ENCODE results near the gene PCSK7. TPM values are rescaled to one million over a fixed set of nuclear protein-coding genes. Genes with fewer than 3 reads are reported as not detected.

The PCSK7 gene
- total RNA-seq, 1 experiment from 2014 or later, result 132 TPM

DNA sequence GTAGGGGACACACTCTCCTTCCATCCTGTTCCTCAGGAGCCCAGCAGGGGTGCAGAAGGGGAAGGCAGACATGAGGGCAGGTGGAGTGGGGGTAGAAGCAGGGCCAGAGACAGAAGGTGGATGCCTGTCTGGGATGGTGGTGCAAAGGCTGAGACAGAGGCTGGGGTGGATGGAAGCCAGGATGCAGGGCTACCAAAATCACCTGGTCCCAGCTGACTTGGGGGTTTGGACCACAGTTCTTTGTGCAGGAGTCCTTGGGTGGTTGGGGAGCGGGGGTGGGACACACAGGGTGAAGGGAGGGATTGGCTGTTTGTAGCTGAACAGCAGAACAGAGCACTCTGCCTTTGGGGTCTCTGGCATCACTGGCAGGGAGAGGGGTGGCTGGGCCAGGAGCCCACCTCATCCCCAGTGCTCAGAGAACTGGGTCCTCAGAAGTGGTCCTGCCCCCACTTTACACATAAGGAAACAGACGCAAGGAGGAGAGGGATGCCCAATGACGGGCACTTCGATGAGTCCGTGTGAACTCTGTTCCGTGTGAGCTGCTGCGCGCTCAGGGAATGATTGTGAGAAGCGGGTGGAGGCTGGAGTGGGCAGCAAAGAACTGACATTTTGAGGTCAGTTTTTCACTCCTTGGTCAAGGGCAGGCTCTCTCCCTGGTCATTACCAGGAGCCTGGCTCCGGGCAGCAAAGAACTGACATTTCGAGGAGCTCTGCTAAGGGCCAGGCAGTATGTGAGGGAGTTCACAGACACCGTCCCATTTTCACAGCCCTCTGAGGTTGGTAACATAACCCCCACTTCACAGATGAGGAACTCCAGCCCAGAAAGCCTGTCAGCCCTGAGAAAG is 30.8 kb downstream of the PCSK7 start:
- ChIA-PET CTCF (interaction anchor here (0.5 kb wide), 1 partner anchor 15 kb away, joined by 3 read pairs; no protein-coding TSS in a partner anchor), POLR2A (no interaction called here)
- Mint-ChIP-seq H3K4me1 (ENCODE audit: low read depth, unreplicated experiment) (peaks cover 34% of the 10 kb centered on the region), H3K36me3 (ENCODE audit: insufficient read depth, unreplicated experiment) (peaks cover 55% of the 10 kb centered on the region), H3K9me3 (ENCODE audit: unreplicated experiment) (no peaks in the 10 kb centered on the region), H3K4me3 (ENCODE audit: unreplicated experiment) (peak overlapping the region; percentile 72), H3K27me3 (ENCODE audit: insufficient read depth, unreplicated experiment) (no peaks in the 10 kb centered on the region), H3K27ac (ENCODE audit: unreplicated experiment) (peak overlapping the region; percentile 86)
- BruUV-seq (replicated peaks), result no TSS peak
- Histone ChIP-seq H3K36me3 (ENCODE audit: control insufficient read depth, insufficient read depth, low read length) (no peaks in the 10 kb centered on the region), H3K27me3 (replicated peaks; ENCODE audit: control insufficient read depth, insufficient read depth, low read length) (no peaks in the 10 kb centered on the region), H3K9me3 (no peaks in the 10 kb centered on the region), H3K4me3 (ENCODE audit: low read depth, low read length) (no peak overlapping the region), H3K4me1 (peaks cover 37% of the 10 kb centered on the region)
- intact Hi-C loops (cut with micrococcal nuclease; ENCODE audit: unreplicated experiment), result no loop called here
- DNase-seq, result no peak
- TF ChIP-seq, protein P1, sequence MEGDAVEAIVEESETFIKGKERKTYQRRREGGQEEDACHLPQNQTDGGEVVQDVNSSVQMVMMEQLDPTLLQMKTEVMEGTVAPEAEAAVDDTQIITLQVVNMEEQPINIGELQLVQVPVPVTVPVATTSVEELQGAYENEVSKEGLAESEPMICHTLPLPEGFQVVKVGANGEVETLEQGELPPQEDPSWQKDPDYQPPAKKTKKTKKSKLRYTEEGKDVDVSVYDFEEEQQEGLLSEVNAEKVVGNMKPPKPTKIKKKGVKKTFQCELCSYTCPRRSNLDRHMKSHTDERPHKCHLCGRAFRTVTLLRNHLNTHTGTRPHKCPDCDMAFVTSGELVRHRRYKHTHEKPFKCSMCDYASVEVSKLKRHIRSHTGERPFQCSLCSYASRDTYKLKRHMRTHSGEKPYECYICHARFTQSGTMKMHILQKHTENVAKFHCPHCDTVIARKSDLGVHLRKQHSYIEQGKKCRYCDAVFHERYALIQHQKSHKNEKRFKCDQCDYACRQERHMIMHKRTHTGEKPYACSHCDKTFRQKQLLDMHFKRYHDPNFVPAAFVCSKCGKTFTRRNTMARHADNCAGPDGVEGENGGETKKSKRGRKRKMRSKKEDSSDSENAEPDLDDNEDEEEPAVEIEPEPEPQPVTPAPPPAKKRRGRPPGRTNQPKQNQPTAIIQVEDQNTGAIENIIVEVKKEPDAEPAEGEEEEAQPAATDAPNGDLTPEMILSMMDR (IDR thresholded peaks at IDR 0.05; ENCODE audit: insufficient read depth in 1 of 2, low read depth in 1 of 2, low read length in 1 of 2, severe bottlenecking in 1 of 2, unreplicated experiment in 1 of 2), result no peak

DNA sequence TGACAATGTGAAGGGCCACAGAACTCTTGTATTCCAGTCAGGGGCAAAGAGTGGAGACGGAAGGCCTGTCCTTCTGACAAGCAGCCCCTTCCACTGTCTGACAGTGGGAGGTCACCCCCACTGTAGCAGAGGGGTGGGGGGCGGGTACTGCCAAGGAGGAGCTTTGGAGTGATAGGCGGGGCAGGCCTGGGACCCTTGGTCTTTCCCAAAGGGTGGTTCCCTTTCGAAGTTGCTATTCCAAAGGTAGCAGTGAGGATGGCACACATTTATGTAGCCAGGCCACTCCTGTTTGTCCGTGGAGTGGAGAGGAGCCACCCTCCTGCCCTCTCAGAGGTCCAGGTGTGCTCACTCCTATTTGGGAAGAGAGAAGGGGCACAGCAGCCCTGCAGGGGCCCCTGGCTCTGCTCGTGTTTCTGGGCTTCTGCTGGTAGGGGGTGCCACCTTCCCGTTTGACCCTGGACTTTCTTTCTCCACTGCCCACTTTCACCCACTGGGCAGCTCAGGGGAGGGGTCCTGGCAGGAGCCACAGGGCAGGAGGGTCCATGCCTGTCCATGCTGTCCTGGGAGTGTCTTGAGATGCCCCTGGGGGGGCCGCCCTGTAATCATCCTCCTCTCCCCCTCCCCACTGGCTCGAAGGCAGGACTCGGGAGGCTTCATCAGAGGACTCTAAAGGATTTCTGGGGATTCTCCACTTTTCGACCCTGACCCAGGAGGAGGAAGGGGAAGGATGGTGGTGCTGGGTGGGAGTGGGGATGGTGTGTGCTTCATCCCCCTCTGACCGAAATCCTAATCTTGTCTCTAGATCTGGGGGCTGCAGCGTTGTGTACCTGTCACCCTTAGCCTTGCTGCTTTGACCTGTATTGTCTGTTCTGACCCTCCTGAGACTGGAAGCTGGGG is 31.7 kb downstream of the PCSK7 start:
- Histone ChIP-seq H3K27me3 (replicated peaks; ENCODE audit: control insufficient read depth, insufficient read depth, low read length) (no peaks in the 10 kb centered on the region), H3K4me1 (peaks cover 37% of the 10 kb centered on the region), H3K9me3 (no peaks in the 10 kb centered on the region), H3K4me3 (ENCODE audit: low read depth, low read length) (no peak overlapping the region), H3K36me3 (ENCODE audit: control insufficient read depth, insufficient read depth, low read length) (no peaks in the 10 kb centered on the region)
- POLR2A ChIA-PET, result interaction anchor here (0.9 to 1.6 kb wide), 2 partner anchors 22 to 56 kb away, joined by 3 to 6 read pairs; partner anchors contain the start of genes PAFAH1B2 and SIDT2
- DNase-seq, result no peak
- Mint-ChIP-seq H3K4me3 (ENCODE audit: unreplicated experiment) (peak overlapping the region; percentile 72), H3K9me3 (ENCODE audit: unreplicated experiment) (no peaks in the 10 kb centered on the region), H3K27ac (ENCODE audit: unreplicated experiment) (peak overlapping the region; percentile 86), H3K27me3 (ENCODE audit: insufficient read depth, unreplicated experiment) (no peaks in the 10 kb centered on the region), H3K4me1 (ENCODE audit: low read depth, unreplicated experiment) (peaks cover 34% of the 10 kb centered on the region), H3K36me3 (ENCODE audit: insufficient read depth, unreplicated experiment) (peaks cover 47% of the 10 kb centered on the region)
- TF ChIP-seq, protein P1 (IDR thresholded peaks at IDR 0.05; ENCODE audit: insufficient read depth in 1 of 2, low read depth in 1 of 2, low read length in 1 of 2, severe bottlenecking in 1 of 2, unreplicated experiment in 1 of 2), result no peak
- no TSS peak for BruUV-seq (replicated peaks)
- intact Hi-C loops (cut with micrococcal nuclease; ENCODE audit: unreplicated experiment), result loop anchor here (1.0 to 2.0 kb wide), 2 partner anchors 22 to 27 kb away; partner anchors contain the start of gene SIDT2
- CTCF ChIA-PET, result interaction anchor here (0.5 kb wide), 1 partner anchor 14 kb away, joined by 3 read pairs; no protein-coding TSS in a partner anchor

All from Caco-2 (cell line).